Stomach (tissue), 4 donors: ENCODE measurements around the gene SLC15A3.

Experiments used
- CTCF ChIP-seq, 7 experiments: fragments of 450-650 bp in 4 of 7; fragments of 200-600 bp in 3 of 7; sonication (generic) in 3 of 7; IDR thresholded peaks; one replicate each; pipeline ENCODE4 v1.5.1; 2016 to 2019; ENCODE audit warnings: antibody characterized with exemption in 7 of 7, control low read depth in 2 of 7, mild to moderate bottlenecking in 1 of 7
- POLR2A ChIP-seq, 4 donors: fragments of 450-650 bp; IDR thresholded peaks; one replicate each; pipeline ENCODE4 v1.6.1; 2016; ENCODE audit warnings: antibody characterized with exemption in 4 of 4, control low read depth in 2 of 4, mild to moderate bottlenecking in 1 of 4, moderate library complexity in 1 of 4

GRCh38 chr11:60918939-60919265 is 33.1 kb downstream of the SLC15A3 start:
- no peak for TF ChIP-seq POLR2A (IDR thresholded peaks at IDR 0.05)
- no peak for TF ChIP-seq CTCF (IDR thresholded peaks at IDR 0.05)
